IMR-90 (cell line): ENCODE measurements around the gene SRGAP2C.
"Not testable (repeated sequence)": the region's sequence is repeated elsewhere in the genome, so short reads cannot be mapped to it uniquely, and the experiment has no call there.

Experiments used
- CEBPB ChIP-seq: IDR thresholded peaks from 2 replicates; pipeline ENCODE4 v1.6.1; 2012; ENCODE audit warnings: low read depth, low read length, improper control_type of control experiment
- CHD1 ChIP-seq: IDR thresholded peaks from 2 replicates; pipeline ENCODE4 v1.6.1; 2012; ENCODE audit warnings: low read depth, low read length, improper control_type of control experiment
- CTCF ChIP-seq: conservative IDR thresholded peaks from 2 replicates; pipeline ENCODE4 v1.5.1; 2012; ENCODE audit warnings: mild to moderate bottlenecking, low read depth, low read length, improper control_type of control experiment
- FOS ChIP-seq: fragments of 150-350 bp; IDR thresholded peaks from 2 replicates; pipeline ENCODE4 v1.6.1; 2016; ENCODE audit warnings: low read depth, low read length
- MAFK ChIP-seq: IDR thresholded peaks from 2 replicates; pipeline ENCODE4 v1.6.1; 2012; ENCODE audit warnings: low read depth, low read length, improper control_type of control experiment
- MXI1 ChIP-seq: IDR thresholded peaks from 2 replicates; pipeline ENCODE4 v1.6.1; 2012; ENCODE audit warnings: low read depth, mild to moderate bottlenecking, low read length, moderate library complexity, borderline replicate concordance
- NFE2L2 ChIP-seq: fragments of 150-350 bp; IDR thresholded peaks from 2 replicates; pipeline ENCODE4 v1.6.1; 2016; ENCODE audit warnings: low read depth, mild to moderate bottlenecking, low read length
- POLR2A ChIP-seq: IDR thresholded peaks from 2 replicates; pipeline ENCODE4 v1.6.1; 2012; ENCODE audit warnings: mild to moderate bottlenecking, low read depth, low read length
- RCOR1 ChIP-seq: IDR thresholded peaks from 2 replicates; pipeline ENCODE4 v1.6.1; 2012; ENCODE audit warnings: mild to moderate bottlenecking, low read length, improper control_type of control experiment; ENCODE audit not compliant: insufficient replicate concordance
- RFX5 ChIP-seq: IDR thresholded peaks from 2 replicates; pipeline ENCODE4 v1.8.0; 2012; ENCODE audit warnings: low read depth, mild to moderate bottlenecking, low read length, moderate library complexity
- SMC3 ChIP-seq: fragments of 150-350 bp; IDR thresholded peaks from 2 replicates; pipeline ENCODE4 v1.6.1; 2016; ENCODE audit warnings: low read depth, mild to moderate bottlenecking, antibody characterized with exemption, low read length, moderate library complexity
- USF2 ChIP-seq: fragments of 150-350 bp; IDR thresholded peaks from 2 replicates; pipeline ENCODE4 v1.6.1; 2017; ENCODE audit warnings: mild to moderate bottlenecking, antibody characterized with exemption, low read length, low read depth

GRCh38 chr1:121178197-121178596 lies 6.6 kb upstream of the SRGAP2C start:
- TF ChIP-seq POLR2A, CTCF, USF2, RFX5, FOS, MAFK, MXI1, SMC3, CHD1, CEBPB, NFE2L2, RCOR1: not testable (repeated sequence)
